Stimulated activated naive B cell treated with anti-CD40 and anti-IgM and Interleukin-4, amounts not matched to agents 10 μg/mL and 1 μg/mL and 100 μg/mL, for 72 hours (primary cell): ENCODE data around the gene IFNAR1.

ENCODE experiments used
- ATAC-seq, 2 donors: fragments of 150-1000 bp; cut with Tn5 transposase; replicated peaks; 2 replicates each; pipeline ENCODE4 v1.10.0; 2021; ENCODE audit warnings: moderate library complexity in 1 of 2
- DNase-seq: peaks from one replicate; pipeline ENCODE4 v3.0.0; 2021
- H3K27ac Mint-ChIP-seq: one replicate; pipeline ENCODE4 v1.8.0; 2022; ENCODE audit warnings: mild to moderate bottlenecking, mixed read lengths
- H3K27me3 Mint-ChIP-seq, 2 donors: one replicate each; pipeline ENCODE4 v1.8.0; 2022; ENCODE audit warnings: mixed read lengths in 2 of 2
- H3K36me3 Mint-ChIP-seq, 2 donors: one replicate each; pipeline ENCODE4 v1.8.0; 2022; ENCODE audit warnings: mixed read lengths in 2 of 2, mild to moderate bottlenecking in 1 of 2
- H3K4me1 Mint-ChIP-seq, 2 donors: one replicate each; pipeline ENCODE4 v1.8.0; 2022; ENCODE audit warnings: mixed read lengths in 2 of 2, mild to moderate bottlenecking in 1 of 2
- H3K4me3 Mint-ChIP-seq, 2 donors: one replicate each; pipeline ENCODE4 v1.8.0; 2022; ENCODE audit warnings: mild to moderate bottlenecking in 2 of 2, mixed read lengths in 2 of 2, moderate library complexity in 1 of 2
- H3K9me3 Mint-ChIP-seq, 2 donors: one replicate each; pipeline ENCODE4 v1.8.0; 2022; ENCODE audit warnings: mixed read lengths in 2 of 2, mild to moderate bottlenecking in 1 of 2

Gene IFNAR1

GRCh38 chr21:33398361-33398760 is 73.6 kb downstream of the IFNAR1 start:
- peaks cover 0 to 3% of the 10 kb centered on the region in 2 donors for H3K36me3 Mint-ChIP-seq
- ATAC-seq (no peak), DNase-seq (no peak)
- H3K9me3 Mint-ChIP-seq = peaks cover 2 to 4% of the 10 kb centered on the region in 2 donors
- no peaks in the 10 kb centered on the region for H3K27me3 Mint-ChIP-seq
- peak overlapping the region; percentile 9 for H3K27ac Mint-ChIP-seq
- H3K4me3 Mint-ChIP-seq = no peak overlapping the region
- H3K4me1 Mint-ChIP-seq = peaks cover 45 to 73% of the 10 kb centered on the region in 2 donors

GRCh38 chr21:33401630-33401992 is 76.8 kb downstream of the IFNAR1 start:
- no peak for ATAC-seq
- no peak for DNase-seq
- Mint-ChIP-seq H3K9me3 (peaks cover 2 to 4% of the 10 kb centered on the region in 2 donors), H3K27ac (no peak overlapping the region), H3K4me3 (no peak overlapping the region), H3K4me1 (peaks cover 42 to 71% of the 10 kb centered on the region in 2 donors), H3K36me3 (peaks cover 16 to 20% of the 10 kb centered on the region in 2 donors), H3K27me3 (no peaks in the 10 kb centered on the region)

- ATAC-seq (peak; percentile 34 to 49), DNase-seq (peak; percentile 20)
- Mint-ChIP-seq H3K4me1 (peaks cover 49 to 78% of the 10 kb centered on the region in 2 donors), H3K36me3 (peaks cover 19 to 27% of the 10 kb centered on the region in 2 donors), H3K9me3 (peaks cover 2 to 4% of the 10 kb centered on the region in 2 donors), H3K27me3 (no peaks in the 10 kb centered on the region), H3K4me3 (peak overlapping the region; percentile 76 to 80), H3K27ac (peak overlapping the region; percentile 92)
These were observed 77.5 kb downstream of the IFNAR1 start for GRCh38 chr21:33402001-33402979.

GRCh38 chr21:33403128-33403785 is 78.5 kb downstream of the IFNAR1 start, which contains the start of gene IFNGR2:
Gene IFNGR2, plus strand, starts transcription at chr21:33403413. Its CDS starts 131 bp downstream, at chr21:33403544.
- H3K27me3 Mint-ChIP-seq = no peaks in the 10 kb centered on the region
- H3K9me3 Mint-ChIP-seq = peaks cover 2 to 4% of the 10 kb centered on the region in 2 donors
- H3K4me1 Mint-ChIP-seq = peaks cover 44 to 78% of the 10 kb centered on the region in 2 donors
- ATAC-seq = peak; percentile 37 to 51
- H3K27ac Mint-ChIP-seq = peak within 1 kb of the TSS; percentile 99
- DNase-seq = peak; percentile 34
- H3K36me3 Mint-ChIP-seq = peaks cover 20 to 30% of the 10 kb centered on the region in 2 donors
- H3K4me3 Mint-ChIP-seq = peak within 1 kb of the TSS; percentile 99 to 100

GRCh38 chr21:33403786-33404585 is 79.2 kb downstream of the IFNAR1 start:
- peak; percentile 56 to 60 for ATAC-seq

GRCh38 chr21:33406493-33406892 is 81.7 kb downstream of the IFNAR1 start:
- Mint-ChIP-seq H3K27me3 (no peaks in the 10 kb centered on the region), H3K36me3 (peaks cover 41 to 49% of the 10 kb centered on the region in 2 donors), H3K27ac (peak overlapping the region; percentile 74), H3K4me1 (peaks cover 45 to 81% of the 10 kb centered on the region in 2 donors), H3K4me3 (peak overlapping the region; percentile 37 to 41), H3K9me3 (no peaks in the 10 kb centered on the region)
- DNase-seq (no peak), ATAC-seq (no peak)

More at GRCh38 chr21:33403786-33404585, 79.2 kb downstream of the IFNAR1 start:
- H3K9me3 Mint-ChIP-seq = peaks cover 2 to 4% of the 10 kb centered on the region in 2 donors
- H3K27me3 Mint-ChIP-seq = no peaks in the 10 kb centered on the region
- peak; percentile 46 for DNase-seq
- H3K4me3 Mint-ChIP-seq = peak overlapping the region; percentile 99 to 100
- H3K27ac Mint-ChIP-seq = peak overlapping the region; percentile 99
- H3K4me1 Mint-ChIP-seq = peaks cover 44 to 80% of the 10 kb centered on the region in 2 donors
- peaks cover 28 to 36% of the 10 kb centered on the region in 2 donors for H3K36me3 Mint-ChIP-seq
